Measurements from ENCODE around the gene RAPGEF4.

Gene RAPGEF4

GRCh38 chr2:172955587-172955986 lies 219.9 kb downstream of the RAPGEF4 start:
- DNase-seq (ENCODE audit: insufficient read length, low spot score) (no peak), FAIRE-seq (no peak)
- no peak for TF ChIP-seq POLR2A (IDR thresholded peaks at IDR 0.05; ENCODE audit: low read depth, low read length)

- TF ChIP-seq POLR2A (IDR thresholded peaks at IDR 0.05; ENCODE audit: low read depth, low read length), result no peak
- FAIRE-seq, result no peak
- no peak for DNase-seq (ENCODE audit: insufficient read length, low spot score)
Measured at GRCh38 chr2:172957734-172958133, 222.1 kb downstream of the RAPGEF4 start.

DNA sequence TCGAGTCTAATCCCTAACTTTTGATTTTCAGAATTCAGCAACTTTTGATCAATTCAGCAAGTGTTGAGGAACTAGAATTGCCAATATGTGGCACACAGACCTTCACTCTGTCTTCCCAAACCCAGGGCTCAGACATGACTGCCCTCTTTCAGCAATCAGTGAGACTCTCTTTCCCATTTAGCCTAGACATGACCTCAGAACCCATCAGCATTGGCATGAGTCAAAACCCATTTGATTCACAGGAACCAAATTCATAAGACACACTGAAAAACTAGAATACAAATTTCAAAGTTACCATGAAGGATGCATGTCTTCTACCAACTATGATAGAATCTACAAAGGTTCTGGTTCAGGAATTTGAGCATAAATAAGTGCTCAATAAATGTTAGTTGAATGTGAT lies 226.4 kb downstream of the RAPGEF4 start:
- TF ChIP-seq POLR2A (IDR thresholded peaks at IDR 0.05; ENCODE audit: low read depth, low read length), result no peak
- no peak for FAIRE-seq
- no peak for DNase-seq (ENCODE audit: insufficient read length, low spot score)

GRCh38 chr2:172962824-172963223 lies 227.2 kb downstream of the RAPGEF4 start:
- FAIRE-seq, result peak; percentile 87
- DNase-seq (ENCODE audit: insufficient read length, low spot score), result no peak
- TF ChIP-seq POLR2A (IDR thresholded peaks at IDR 0.05; ENCODE audit: low read depth, low read length), result no peak

DNA sequence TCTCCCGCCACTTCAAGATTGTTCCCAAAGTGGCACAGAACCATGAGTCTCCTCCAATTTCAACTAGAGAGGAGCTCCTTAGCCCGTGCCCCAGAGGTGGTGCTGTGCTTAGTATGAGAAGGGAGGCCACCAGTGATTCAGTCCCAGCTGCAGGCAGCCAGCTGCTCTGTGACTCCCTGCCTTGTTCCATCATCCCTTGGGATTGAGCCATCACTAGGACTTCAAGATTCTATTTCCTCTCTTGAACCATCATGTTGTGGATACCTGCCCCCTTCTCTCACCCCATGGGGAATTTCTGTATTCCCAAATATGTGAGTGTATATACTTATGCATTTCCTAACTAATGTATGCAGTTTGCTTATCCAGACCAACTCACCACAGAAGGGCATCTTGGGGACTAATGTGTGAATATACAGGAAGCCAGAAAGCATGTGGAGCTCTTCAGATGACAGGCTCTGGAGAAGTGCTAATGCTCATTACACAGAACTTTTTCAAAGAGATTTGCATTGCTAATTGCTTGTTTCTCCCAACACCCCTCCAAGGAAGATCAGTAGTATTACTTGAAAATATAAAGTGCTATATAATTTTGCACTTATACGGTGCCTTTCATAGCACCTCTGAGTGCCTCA lies 229.0 kb downstream of the RAPGEF4 start:
- DNase-seq (ENCODE audit: insufficient read length, low spot score) (no peak), FAIRE-seq (no peak)
- TF ChIP-seq POLR2A (IDR thresholded peaks at IDR 0.05; ENCODE audit: low read depth, low read length), result no peak

DNA sequence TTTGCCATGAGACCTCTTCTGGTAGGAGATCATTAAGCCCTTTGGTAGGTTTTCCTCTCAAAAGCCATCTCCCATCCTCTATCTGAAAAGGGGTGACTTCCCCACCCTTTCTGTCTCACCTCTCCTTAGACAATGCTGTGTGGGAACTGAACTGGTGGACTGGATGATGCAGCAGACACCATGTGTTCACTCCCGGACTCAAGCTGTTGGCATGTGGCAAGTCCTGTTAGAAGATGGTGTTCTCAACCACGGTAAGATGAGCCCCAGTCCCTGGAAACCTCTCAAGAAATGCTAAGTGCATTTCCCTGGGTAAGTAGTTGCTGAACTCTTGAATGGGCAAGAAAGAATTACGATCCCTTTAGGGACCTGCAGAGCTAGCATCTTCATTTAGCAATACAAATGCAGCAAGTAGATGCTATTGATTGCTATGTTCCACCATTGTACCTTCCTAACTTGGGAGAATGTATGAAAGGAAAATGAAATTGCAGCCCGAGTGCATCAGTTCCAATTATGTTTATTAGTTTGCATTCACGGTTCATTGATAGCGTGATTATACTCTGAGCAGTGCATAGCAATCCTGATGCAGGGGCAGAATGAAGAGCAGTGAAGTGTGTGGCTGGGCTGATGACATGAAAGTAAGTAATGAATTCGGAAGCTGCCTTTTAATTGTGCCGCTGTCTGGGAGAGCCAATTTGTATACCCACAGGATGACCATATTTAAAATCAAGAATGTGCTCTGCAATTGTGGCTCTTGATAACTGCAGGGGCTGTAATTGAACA lies 230.0 kb downstream of the RAPGEF4 start:
- FAIRE-seq, result no peak
- DNase-seq (ENCODE audit: insufficient read length, low spot score), result no peak
- no peak for TF ChIP-seq POLR2A (IDR thresholded peaks at IDR 0.05; ENCODE audit: low read depth, low read length)

DNA sequence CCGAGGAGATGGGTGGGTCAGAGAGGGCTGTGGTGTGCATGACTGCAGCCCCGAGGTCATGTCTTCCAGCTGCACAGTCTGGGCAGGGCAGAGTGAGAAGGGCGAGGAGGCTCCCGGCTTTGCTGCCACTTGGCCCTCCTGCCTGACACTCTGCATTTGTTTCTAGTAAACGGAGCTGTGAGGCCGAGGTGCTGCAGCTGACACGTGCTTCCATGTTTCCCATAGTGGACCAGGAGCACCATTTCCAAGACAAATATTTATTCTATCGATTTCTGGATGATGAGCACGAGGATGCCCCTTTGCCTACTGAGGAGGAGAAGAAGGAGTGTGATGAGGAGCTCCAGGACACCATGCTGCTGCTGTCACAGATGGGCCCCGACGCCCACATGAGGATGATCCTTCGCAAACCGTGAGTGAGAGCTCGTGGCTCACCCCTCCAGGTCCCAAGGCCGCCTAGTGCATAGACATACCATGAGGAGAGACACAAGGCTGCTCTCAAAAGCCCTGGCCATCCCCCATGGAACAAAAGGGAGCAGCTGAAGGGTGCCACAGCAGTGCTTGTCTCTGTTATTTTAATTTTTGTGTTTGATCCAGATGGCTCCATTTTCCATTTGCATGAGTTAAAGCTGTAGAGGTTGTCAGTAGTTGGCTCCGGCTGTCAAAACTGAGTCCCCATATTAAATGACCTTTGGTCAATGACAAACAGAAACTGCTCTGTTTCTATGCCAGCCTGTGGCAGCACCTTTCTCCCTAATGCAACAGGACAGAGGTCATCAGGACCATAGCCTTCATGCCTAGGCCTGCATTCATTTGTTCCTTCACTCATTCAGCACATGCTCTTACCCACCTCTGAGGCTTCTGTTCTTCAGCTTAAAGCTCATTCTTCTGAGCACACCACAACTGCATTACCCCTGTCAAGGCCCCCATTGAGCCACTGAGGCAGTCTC lies 231.7 kb downstream of the RAPGEF4 start:
- no peak for TF ChIP-seq POLR2A (IDR thresholded peaks at IDR 0.05; ENCODE audit: low read depth, low read length)
- DNase-seq (ENCODE audit: insufficient read length, low spot score) (no peak), FAIRE-seq (no peak)

- DNase-seq (ENCODE audit: insufficient read length, low spot score) (peak; percentile 66), FAIRE-seq (peak; percentile 89)
- no peak for TF ChIP-seq POLR2A (IDR thresholded peaks at IDR 0.05; ENCODE audit: low read depth, low read length)
Measured at GRCh38 chr2:172968061-172968469, 232.4 kb downstream of the RAPGEF4 start.

- FAIRE-seq, result no peak
- no peak for DNase-seq (ENCODE audit: insufficient read length, low spot score)
- no peak for TF ChIP-seq POLR2A (IDR thresholded peaks at IDR 0.05; ENCODE audit: low read depth, low read length)
Measured at GRCh38 chr2:172969166-172969565, 233.5 kb downstream of the RAPGEF4 start.

DNA sequence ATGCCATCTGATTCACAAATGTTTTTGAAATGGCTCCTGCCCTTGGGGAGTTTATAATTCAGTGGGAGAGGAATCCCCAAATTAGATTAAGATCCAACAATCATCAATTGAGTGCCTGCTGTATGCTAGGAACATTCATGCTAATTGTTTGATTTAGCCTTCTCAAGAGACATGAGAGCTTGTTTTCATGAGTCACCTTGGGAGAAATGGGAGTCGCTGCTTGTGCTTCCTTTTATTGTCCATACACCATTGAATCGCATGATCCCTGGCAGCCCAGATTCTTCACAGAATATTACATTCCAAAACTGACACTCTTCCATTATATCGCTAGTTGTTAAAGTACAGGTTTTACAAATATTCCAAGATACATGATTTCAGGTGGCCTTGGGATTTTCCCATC lies 234.0 kb downstream of the RAPGEF4 start:
- DNase-seq (ENCODE audit: insufficient read length, low spot score) (no peak), FAIRE-seq (no peak)
- no peak for TF ChIP-seq POLR2A (IDR thresholded peaks at IDR 0.05; ENCODE audit: low read depth, low read length)

- FAIRE-seq (no peak), DNase-seq (ENCODE audit: insufficient read length, low spot score) (no peak)
- no peak for TF ChIP-seq POLR2A (IDR thresholded peaks at IDR 0.05; ENCODE audit: low read depth, low read length)
Measured at GRCh38 chr2:172970660-172971059, 235.0 kb downstream of the RAPGEF4 start.

- no peak for TF ChIP-seq POLR2A (IDR thresholded peaks at IDR 0.05; ENCODE audit: low read depth, low read length)
- FAIRE-seq, result no peak
- DNase-seq (ENCODE audit: insufficient read length, low spot score), result peak; percentile 25
Measured at GRCh38 chr2:172972005-172972619, 236.5 kb downstream of the RAPGEF4 start.

GRCh38 chr2:172974762-172975161 lies 239.1 kb downstream of the RAPGEF4 start:
- FAIRE-seq (no peak), DNase-seq (ENCODE audit: insufficient read length, low spot score) (no peak)
- TF ChIP-seq POLR2A (IDR thresholded peaks at IDR 0.05; ENCODE audit: low read depth, low read length), result no peak

DNA sequence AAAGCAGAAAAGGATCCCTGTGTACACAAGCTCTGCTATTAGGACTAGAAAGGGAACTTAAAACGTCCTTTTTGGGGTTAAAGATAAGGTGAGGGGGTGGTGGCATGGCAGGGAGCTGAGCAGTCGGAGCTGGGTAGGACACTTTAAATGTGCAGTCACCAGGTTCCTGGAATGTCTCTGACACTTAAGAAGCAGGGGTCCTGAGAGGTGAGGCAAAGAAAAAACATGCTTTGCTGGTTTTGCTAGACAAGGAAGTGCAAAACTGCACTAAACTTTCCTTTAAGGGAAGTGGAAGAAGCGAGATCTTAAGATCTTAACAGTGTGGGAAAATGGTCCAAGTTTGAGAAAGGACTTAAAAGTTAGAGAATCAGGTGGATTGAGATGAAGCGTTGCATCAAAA lies 240.5 kb downstream of the RAPGEF4 start:
- no peak for DNase-seq (ENCODE audit: insufficient read length, low spot score)
- TF ChIP-seq POLR2A (IDR thresholded peaks at IDR 0.05; ENCODE audit: low read depth, low read length), result no peak
- no peak for FAIRE-seq
